Fibroblast of pulmonary artery (primary cell): ENCODE data around the gene FRMD7.
"Not testable (repeated sequence)": the region's sequence is repeated elsewhere in the genome, so short reads cannot be mapped to it uniquely, and the experiment has no call there.

Source experiments
- DNase-seq: peaks from one replicate; pipeline ENCODE4 v3.0.0-alpha.2; 2010; ENCODE audit warnings: low read depth
- H3K4me3 ChIP-seq: replicated peaks from 2 replicates; pipeline ENCODE4 v1.5.1; 2011; ENCODE audit warnings: low read depth, mild to moderate bottlenecking, control low read depth, low read length, moderate library complexity
- CTCF ChIP-seq: IDR thresholded peaks from 2 replicates; pipeline ENCODE4 v1.5.1; 2011; ENCODE audit warnings: mild to moderate bottlenecking, control low read depth, low read length, inconsistent platforms; ENCODE audit errors: missing control alignments

FRMD7 gene

GRCh38 chrX:132058975-132059374 is 68.8 kb downstream of the FRMD7 start:
- no peak overlapping the region for H3K4me3 ChIP-seq
- no peak for TF ChIP-seq CTCF
- DNase-seq: no peak

DNA sequence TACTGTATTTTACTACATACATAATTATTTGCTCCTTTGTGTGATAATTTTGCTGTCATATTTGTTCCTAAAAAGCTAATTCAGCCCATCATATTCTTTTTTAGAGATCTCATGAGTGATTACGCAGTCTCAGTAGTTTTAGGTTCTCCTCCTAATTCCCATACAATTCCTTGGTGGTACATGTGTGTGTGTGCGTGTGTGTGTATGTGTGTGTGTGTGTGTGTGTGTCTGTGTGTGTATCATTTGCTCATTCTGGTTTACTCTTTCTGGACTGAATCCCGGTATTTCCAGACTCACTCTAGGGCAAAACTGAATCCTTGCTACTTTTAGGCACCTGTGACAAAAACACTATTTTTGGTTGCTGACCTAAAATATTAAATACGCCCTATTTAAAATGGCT is 69.8 kb downstream of the FRMD7 start:
- no peak for DNase-seq
- H3K4me3 ChIP-seq: no peak overlapping the region

GRCh38 chrX:132051778-132052177 is 76.0 kb downstream of the FRMD7 start:
- not testable (repeated sequence) for H3K4me3 ChIP-seq, DNase-seq

More for the DNA sequence above, 69.8 kb downstream of the FRMD7 start:
- no peak for TF ChIP-seq CTCF

DNA sequence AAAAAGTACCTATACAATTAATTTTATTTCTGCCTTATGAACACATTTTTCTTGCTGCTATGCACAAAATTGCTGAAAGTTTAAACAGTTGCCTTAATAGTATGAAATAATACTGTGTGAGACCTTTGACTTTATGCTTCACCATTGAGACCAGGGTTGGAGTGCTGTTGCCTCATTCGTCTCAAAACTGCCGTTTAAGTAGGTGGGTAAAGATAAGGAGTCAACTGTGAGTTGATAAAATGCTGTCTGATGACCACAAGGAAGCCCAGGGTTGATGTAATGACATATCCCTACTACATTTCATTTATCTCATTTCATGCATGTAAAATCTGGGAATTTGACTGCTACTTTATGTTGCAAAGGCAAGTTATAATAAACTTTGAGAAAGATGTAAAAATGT is 81.3 kb downstream of the FRMD7 start:
- H3K4me3 ChIP-seq: no peak overlapping the region
- no peak for DNase-seq
- no peak for TF ChIP-seq CTCF

- no peak overlapping the region for H3K4me3 ChIP-seq
- DNase-seq: no peak
- no peak for TF ChIP-seq CTCF
Measured at GRCh38 chrX:132045456-132045855, 82.4 kb downstream of the FRMD7 start.

- no peak for TF ChIP-seq CTCF
- no peak for DNase-seq
- H3K4me3 ChIP-seq: no peak overlapping the region
Measured at GRCh38 chrX:132044953-132045352, 82.9 kb downstream of the FRMD7 start.

DNA sequence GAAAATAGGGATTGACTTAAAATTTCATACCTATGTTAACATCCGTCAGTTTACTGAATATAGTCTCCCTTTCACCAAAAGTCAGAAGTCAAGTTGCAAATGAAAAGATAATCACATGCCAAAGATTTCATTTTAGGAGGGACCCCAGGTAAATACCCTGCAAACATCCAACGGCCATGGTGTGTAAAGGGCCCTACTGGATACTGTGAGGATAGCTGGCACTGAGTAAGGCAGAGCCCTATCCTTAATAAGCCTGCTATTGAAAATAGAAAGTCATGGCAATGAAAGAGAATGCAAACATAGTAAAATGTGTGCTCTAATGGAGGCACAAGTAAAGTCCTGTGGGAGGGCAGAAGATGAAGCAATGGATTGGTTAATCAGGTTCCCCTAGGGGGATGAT is 83.8 kb downstream of the FRMD7 start:
- no peak for TF ChIP-seq CTCF
- no peak for DNase-seq
- H3K4me3 ChIP-seq: no peak overlapping the region

DNA sequence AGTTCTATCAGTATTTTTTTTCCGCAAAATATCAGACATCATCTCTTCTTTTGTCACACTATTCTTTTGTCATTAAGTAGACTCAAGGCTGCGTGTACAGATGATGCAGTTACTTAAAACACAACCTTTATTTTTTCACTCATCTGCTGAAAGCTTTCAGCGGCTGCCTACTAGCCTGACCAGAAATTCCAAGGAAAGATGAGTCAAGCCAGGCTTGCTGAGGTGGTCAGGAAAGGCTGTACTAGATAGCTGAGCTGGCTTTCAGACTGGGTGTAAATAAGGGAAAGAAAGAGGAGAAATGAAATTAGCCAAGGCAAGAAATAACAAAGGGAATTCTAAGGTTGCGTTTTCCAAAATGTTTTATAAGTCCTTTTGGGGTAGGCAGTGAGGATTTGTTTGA is 86.8 kb downstream of the FRMD7 start:
- peak; percentile 39 for DNase-seq
- TF ChIP-seq CTCF: no peak
- no peak overlapping the region for H3K4me3 ChIP-seq
